ENCODE data around the gene CS. TPM values are rescaled to one million over a fixed set of nuclear protein-coding genes. Genes with fewer than 3 reads are reported as not detected.
"Not testable (repeated sequence)": the region's sequence is repeated elsewhere in the genome, so short reads cannot be mapped to it uniquely, and the experiment has no call there.

CS gene
- total RNA-seq, 2 donors from 2014 or later, result 134 to 167 TPM

- H3K9ac ChIP-seq (ENCODE audit: extremely low read depth, low read length, poor library complexity, severe bottlenecking), result no peak overlapping the region
- no peak overlapping the region for H3K4me3 ChIP-seq (ENCODE audit: low read length)
- no peaks in the 10 kb centered on the region for H3K27me3 Mint-ChIP-seq (ENCODE audit: insufficient read depth)
- H3K9me3 Mint-ChIP-seq, result no peaks in the 10 kb centered on the region
- no peak overlapping the region for H3K4me3 Mint-ChIP-seq
- no peak overlapping the region for H3K27ac Mint-ChIP-seq
- H3K27me3 ChIP-seq (ENCODE audit: control insufficient read depth, insufficient read depth, low read length, poor library complexity, severe bottlenecking), result no peaks in the 10 kb centered on the region
- no peaks in the 10 kb centered on the region for H3K9me3 ChIP-seq (ENCODE audit: control insufficient read depth, low read length)
- peaks cover 54% of the 10 kb centered on the region for H3K36me3 Mint-ChIP-seq (ENCODE audit: low read depth)
- peaks cover 1% of the 10 kb centered on the region for H3K4me1 Mint-ChIP-seq
- no peak for TF ChIP-seq CTCF (conservative IDR thresholded peaks at IDR 0.05)
- H3K36me3 ChIP-seq (ENCODE audit: control insufficient read depth, insufficient read depth, low read length), result peaks cover 70% of the 10 kb centered on the region
- H3K4me1 ChIP-seq (ENCODE audit: control insufficient read depth, insufficient read depth, low read length), result no peaks in the 10 kb centered on the region
- 99 to 100% methylated on average over 2 to 3 of the region's 4 CpGs for WGBS, 2 experiments (ENCODE audit: insufficient coverage in 1 of 2, insufficient read length in 1 of 2)
- H3K27ac ChIP-seq (ENCODE audit: low read depth, low read length), result no peak overlapping the region
- no peak for DNase-seq
Measured at GRCh38 chr12:56286044-56286830, 13.9 kb downstream of the CS start.

- not testable (repeated sequence) for H3K9me3 Mint-ChIP-seq
Measured at GRCh38 chr12:56284263-56284662, 15.9 kb downstream of the CS start.

GRCh38 chr12:56282579-56282978 lies 17.6 kb downstream of the CS start:
- no peak overlapping the region for H3K27ac ChIP-seq (ENCODE audit: low read depth, low read length)
- H3K27me3 ChIP-seq (ENCODE audit: control insufficient read depth, insufficient read depth, low read length, poor library complexity, severe bottlenecking), result no peaks in the 10 kb centered on the region
- no peak overlapping the region for H3K9ac ChIP-seq (ENCODE audit: extremely low read depth, low read length, poor library complexity, severe bottlenecking)
- no peak for DNase-seq
- no peak overlapping the region for H3K4me3 ChIP-seq (ENCODE audit: low read length)
- H3K9me3 ChIP-seq (ENCODE audit: control insufficient read depth, low read length), result no peaks in the 10 kb centered on the region
- WGBS, 2 experiments (ENCODE audit: insufficient coverage in 1 of 2, insufficient read length in 1 of 2), result no CpG with 5 or more reads among the region's 2 CpGs
- H3K27me3 Mint-ChIP-seq (ENCODE audit: insufficient read depth), result no peaks in the 10 kb centered on the region
- H3K27ac Mint-ChIP-seq, result no peak overlapping the region
- H3K4me1 ChIP-seq (ENCODE audit: control insufficient read depth, insufficient read depth, low read length), result no peaks in the 10 kb centered on the region
- peaks cover 66% of the 10 kb centered on the region for H3K36me3 ChIP-seq (ENCODE audit: control insufficient read depth, insufficient read depth, low read length)
- no peak overlapping the region for H3K4me3 Mint-ChIP-seq
- no peaks in the 10 kb centered on the region for H3K9me3 Mint-ChIP-seq
- TF ChIP-seq CTCF (conservative IDR thresholded peaks at IDR 0.05), result no peak
- H3K4me1 Mint-ChIP-seq, result no peaks in the 10 kb centered on the region
- H3K36me3 Mint-ChIP-seq (ENCODE audit: low read depth), result peaks cover 54% of the 10 kb centered on the region

More at GRCh38 chr12:56284263-56284662, 15.9 kb downstream of the CS start:
- H3K4me3 Mint-ChIP-seq; H3K4me3 ChIP-seq (ENCODE audit: low read length); H3K27me3 Mint-ChIP-seq (ENCODE audit: insufficient read depth); H3K9ac ChIP-seq (ENCODE audit: extremely low read depth, low read length, poor library complexity, severe bottlenecking); H3K4me1 ChIP-seq (ENCODE audit: control insufficient read depth, insufficient read depth, low read length); H3K4me1 Mint-ChIP-seq; DNase-seq; H3K27ac ChIP-seq (ENCODE audit: low read depth, low read length); H3K9me3 ChIP-seq (ENCODE audit: control insufficient read depth, low read length); H3K27me3 ChIP-seq (ENCODE audit: control insufficient read depth, insufficient read depth, low read length, poor library complexity, severe bottlenecking); H3K27ac Mint-ChIP-seq: not testable (repeated sequence)
- 94 to 100% methylated on average over 2 to 5 of the region's 5 CpGs for WGBS, 2 experiments (ENCODE audit: insufficient coverage in 1 of 2, insufficient read length in 1 of 2)
- H3K36me3 Mint-ChIP-seq (ENCODE audit: low read depth), result peaks cover 49% of the 10 kb centered on the region
- peaks cover 69% of the 10 kb centered on the region for H3K36me3 ChIP-seq (ENCODE audit: control insufficient read depth, insufficient read depth, low read length)
